A549 (cell line): ENCODE data around the gene PGAP1. TPM values are rescaled to one million over a fixed set of nuclear protein-coding genes. Genes with fewer than 3 reads are reported as not detected.

Experiments used
- ATAC-seq, 2 experiments: fragments of 200-7000 bp in 1 of 2; fragments of >200 bp in 1 of 2; cut with Nextera tagmentation in 1 of 2; cut with Tn5 transposase in 1 of 2; 3 replicates each; pipeline versions ENCODE4 v1.8.0 to v1.9.1; 2018 to 2020; ENCODE audit warnings: mild to moderate bottlenecking in 1 of 2, moderate library complexity in 1 of 2
- CTCF ChIA-PET: fragments of 300-600 bp; sonication (Branson Sonifier 250); formaldehyde crosslinking; extraction: SDS; loops from one replicate; lab custom pipeline; 2021; ENCODE audit warnings: antibody characterized with exemption, inconsistent platforms; lab: Yijun Ruan, JAX
- POLR2A ChIA-PET: fragments of 350-600 bp; formaldehyde crosslinking; extraction: SDS; loops from one replicate; lab custom pipeline; 2021; ENCODE audit warnings: antibody characterized with exemption, inconsistent platforms; lab: Yijun Ruan, JAX
- DNase-seq, 2 experiments: peaks; one replicate each; pipeline versions ENCODE4 v3.0.0 to v3.0.0-alpha.2; 2011 to 2016; ENCODE audit warnings: low read depth in 1 of 2, low spot score in 1 of 2
- FAIRE-seq: peaks from 2 replicates; lab custom pipeline; 2011; peaks lifted over from hg19 to GRCh38; lab: Jason Lieb, UNC
- H3K27ac ChIP-seq, 2 experiments: fragments of >200 bp; sonication (Bioruptor Twin); formaldehyde crosslinking; 3 replicates each; pipeline ENCODE4 v1.5.1; 2016 to 2017
- H3K4me1 ChIP-seq: fragments of >200 bp; sonication (Bioruptor Twin); formaldehyde crosslinking; 3 replicates; pipeline ENCODE4 v1.6.1; 2016
- H3K4me2 ChIP-seq: fragments of >200 bp; sonication (Bioruptor Twin); formaldehyde crosslinking; 3 replicates; pipeline ENCODE4 v1.6.1; 2016
- H3K4me3 ChIP-seq: fragments of >200 bp; sonication (Bioruptor Twin); formaldehyde crosslinking; 3 replicates; pipeline ENCODE4 v1.5.1; 2016
- H3K9me3 ChIP-seq: fragments of >200 bp; sonication (Bioruptor Twin); formaldehyde crosslinking; 3 replicates; pipeline ENCODE4 v1.6.1; 2016
- CBX2 ChIP-seq: fragments of 200-600 bp; sonication (generic); IDR thresholded peaks from 2 replicates; pipeline ENCODE4 v1.6.1; 2016; ENCODE audit warnings: low read depth, mild to moderate bottlenecking, borderline replicate concordance
- CHD2 ChIP-seq: fragments of 150-350 bp; IDR thresholded peaks from 2 replicates; pipeline ENCODE4 v1.6.1; 2014; ENCODE audit warnings: low read length; ENCODE audit not compliant: partially characterized antibody
- E2F6 ChIP-seq: IDR thresholded peaks from 2 replicates; pipeline ENCODE4 v1.6.1; 2012; ENCODE audit warnings: low read depth, borderline replicate concordance
- GATA3 ChIP-seq: IDR thresholded peaks from 2 replicates; pipeline ENCODE4 v1.6.1; 2012; ENCODE audit warnings: borderline replicate concordance
- HMGXB4 ChIP-seq: fragments of 250-450 bp; sonication (Bioruptor Pico); IDR thresholded peaks from 2 replicates; pipeline ENCODE4 v1.5.0; 2021; ENCODE audit warnings: mild to moderate bottlenecking, moderate library complexity, borderline replicate concordance
- HOXA7 ChIP-seq: fragments of 250-450 bp; sonication (Bioruptor Pico); IDR thresholded peaks from 2 replicates; pipeline ENCODE4 v1.5.0; 2020; ENCODE audit warnings: mild to moderate bottlenecking, moderate library complexity
- HOXB13 ChIP-seq: fragments of 250-450 bp; sonication (Bioruptor Pico); IDR thresholded peaks from 2 replicates; pipeline ENCODE4 v1.5.0; 2020; ENCODE audit warnings: low read depth, mild to moderate bottlenecking, moderate library complexity
- JUN ChIP-seq, 2 experiments: fragments of >200 bp; sonication (Bioruptor Twin); formaldehyde crosslinking; IDR thresholded peaks; 2 replicates in 1 of 2; 3 replicates in 1 of 2; pipeline ENCODE4 v1.6.1; 2016 to 2017
- KDM5A ChIP-seq: fragments of 200-600 bp; sonication (generic); IDR thresholded peaks from 2 replicates; pipeline ENCODE4 v1.6.1; 2016; ENCODE audit warnings: antibody characterized with exemption, mild to moderate bottlenecking
- MAFK ChIP-seq: fragments of 450-650 bp; IDR thresholded peaks from 2 replicates; pipeline ENCODE4 v1.6.1; 2014; ENCODE audit not compliant: partially characterized antibody
- MAX ChIP-seq: IDR thresholded peaks from 2 replicates; pipeline ENCODE4 v1.6.1; 2012
- NR3C1 ChIP-seq: fragments of >200 bp; sonication (Bioruptor Twin); formaldehyde crosslinking; IDR thresholded peaks from 3 replicates; pipeline ENCODE4 v1.6.1; 2017
- PHF8 ChIP-seq: fragments of 200-600 bp; sonication (generic); IDR thresholded peaks from 2 replicates; pipeline ENCODE4 v1.6.1; 2016; ENCODE audit warnings: low read depth, mild to moderate bottlenecking, antibody characterized with exemption, moderate library complexity, borderline replicate concordance
- POLR2A ChIP-seq: IDR thresholded peaks from 2 replicates; pipeline ENCODE4 v1.6.1; 2012; ENCODE audit warnings: mild to moderate bottlenecking, low read length
- POLR2AphosphoS2 ChIP-seq: conservative IDR thresholded peaks from 2 replicates; pipeline ENCODE4 v1.6.1; 2012; ENCODE audit warnings: low read length, improper control_type of control experiment, inconsistent platforms
- RAD21 ChIP-seq, 2 experiments: fragments of >200 bp in 1 of 2; sonication (Bioruptor Twin) in 1 of 2; formaldehyde crosslinking in 1 of 2; IDR thresholded peaks in 1 of 2; conservative IDR thresholded peaks in 1 of 2; 2 replicates in 1 of 2; 3 replicates in 1 of 2; pipeline ENCODE4 v1.6.1; 2012 to 2018; ENCODE audit warnings: inconsistent platforms in 1 of 2
- RFX5 ChIP-seq: fragments of 450-650 bp; IDR thresholded peaks from 2 replicates; pipeline ENCODE4 v1.7.1; 2014; ENCODE audit warnings: antibody characterized with exemption, mild to moderate bottlenecking, moderate library complexity
- RNF2 ChIP-seq: fragments of 200-600 bp; sonication (generic); IDR thresholded peaks from 2 replicates; pipeline ENCODE4 v1.6.1; 2016; ENCODE audit warnings: low read depth, mild to moderate bottlenecking, antibody characterized with exemption, moderate library complexity, borderline replicate concordance
- TFCP2L1 ChIP-seq: fragments of 250-450 bp; sonication (Bioruptor Pico); IDR thresholded peaks from 2 replicates; pipeline ENCODE4 v1.5.0; 2021; ENCODE audit warnings: mild to moderate bottlenecking
- ZC3H11A ChIP-seq: fragments of 450-650 bp; IDR thresholded peaks from 2 replicates; pipeline ENCODE4 v1.6.1; 2014; ENCODE audit warnings: antibody characterized with exemption, mild to moderate bottlenecking
- ZFP36 ChIP-seq: fragments of 450-650 bp; IDR thresholded peaks from 2 replicates; pipeline ENCODE4 v1.6.1; 2014; ENCODE audit warnings: borderline replicate concordance; ENCODE audit not compliant: partially characterized antibody
- ZSCAN20 ChIP-seq: fragments of 250-450 bp; sonication (Bioruptor Pico); IDR thresholded peaks from 2 replicates; pipeline ENCODE4 v1.8.0; 2022; ENCODE audit warnings: mild to moderate bottlenecking, moderate library complexity
- WGBS: methylation state at CpG from one replicate; pipeline ENCODE4 v1.1.6; 2017; ENCODE audit errors: missing lambda C conversion rate; 5-methylcytosine and 5-hydroxymethylcytosine counted together
- polyA plus RNA-seq, 4 experiments: library from polyadenylated mRNA; depleted of rRNA in 3 of 4; stranded (reverse); fragments of >200 nt; fragmentation: RNase III in 1 of 4; extraction: RNeasy Plus Mini Kit Qiagen cat#74134 plus additional on column Dnase treatment in 1 of 4; gene quantifications; 2 replicates in 3 of 4; 3 replicates in 1 of 4; pipeline ENCODE4 v1.2.3, GENCODE V29; 2011 to 2017

PGAP1 gene
- polyA plus RNA-seq, 2 of the 4 experiments (the other 2 are of a cell fraction), result 3.5 to 9.3 TPM

GRCh38 chr2:196873511-196873910 is 53.0 kb downstream of the PGAP1 start:
- FAIRE-seq, result no peak
- POLR2A ChIA-PET, result no interaction called here
- no peak for ATAC-seq
- DNase-seq, result no peak
- no peak overlapping the region for H3K4me3 ChIP-seq
- TF ChIP-seq HOXB13, result no peak
- TF ChIP-seq, all 56 proteins: peak for 0
- no peak overlapping the region for H3K27ac ChIP-seq
- CTCF ChIA-PET, result no interaction called here
- no peak overlapping the region for H3K4me2 ChIP-seq
- WGBS, result 73% methylated on average over 1 of the region's 1 CpG
- H3K9me3 ChIP-seq, result no peaks in the 10 kb centered on the region
- H3K4me1 ChIP-seq, result no peaks in the 10 kb centered on the region

- no peak for ATAC-seq
- POLR2A ChIA-PET, result no interaction called here
- WGBS, result 77% methylated on average over 1 of the region's 1 CpG
- Histone ChIP-seq H3K4me3 (no peak overlapping the region), H3K4me2 (no peak overlapping the region)
- TF ChIP-seq KDM5A (no peak), JUN (IDR thresholded peaks at IDR 0.05) (no peak), MAX (no peak), POLR2AphosphoS2 (no peak)
- TF ChIP-seq, all 56 proteins: peak for 0
- FAIRE-seq, result no peak
- Histone ChIP-seq H3K9me3 (peaks cover 5% of the 10 kb centered on the region; the same call in 2 of the 3 replicates), H3K4me1 (no peaks in the 10 kb centered on the region), H3K27ac (no peak overlapping the region)
- no peak for DNase-seq
- CTCF ChIA-PET, result no interaction called here
Measured at GRCh38 chr2:196854629-196855028, 71.9 kb downstream of the PGAP1 start.

- H3K4me3 ChIP-seq, result no peak overlapping the region
- H3K4me1 ChIP-seq, result no peaks in the 10 kb centered on the region
- FAIRE-seq (no peak), ATAC-seq (no peak), DNase-seq (no peak)
- ChIA-PET CTCF (no interaction called here), POLR2A (no interaction called here)
- TF ChIP-seq ZC3H11A (no peak), CBX2 (no peak), RNF2 (no peak), PHF8 (no peak), RAD21 (conservative IDR thresholded peaks at IDR 0.05 in 1 of 2, IDR thresholded peaks at IDR 0.05 in 1 of 2) (no peak), JUN (IDR thresholded peaks at IDR 0.05) (no peak), GATA3 (no peak), POLR2A (no peak), HOXA7 (CRISPR knock-in tag) (no peak), MAFK (no peak), CHD2 (no peak), ZSCAN20 (CRISPR knock-in tag) (no peak), HMGXB4 (no peak), KDM5A (no peak), RFX5 (no peak), ZFP36 (no peak), E2F6 (no peak), NR3C1 (no peak), TFCP2L1 (CRISPR knock-in tag) (no peak)
- H3K27ac ChIP-seq, result no peak overlapping the region
- no peaks in the 10 kb centered on the region for H3K9me3 ChIP-seq
- H3K4me2 ChIP-seq, result no peak overlapping the region
- 79% methylated on average over 4 of the region's 4 CpGs for WGBS
Measured at GRCh38 chr2:196853301-196854087, 73.0 kb downstream of the PGAP1 start.
